Measurements from ENCODE around the gene TKT. TPM values are rescaled to one million over a fixed set of nuclear protein-coding genes. Genes with fewer than 3 reads are reported as not detected.

The TKT gene
- total RNA-seq, 1 donor from 2014 or later = 306 TPM

DNA sequence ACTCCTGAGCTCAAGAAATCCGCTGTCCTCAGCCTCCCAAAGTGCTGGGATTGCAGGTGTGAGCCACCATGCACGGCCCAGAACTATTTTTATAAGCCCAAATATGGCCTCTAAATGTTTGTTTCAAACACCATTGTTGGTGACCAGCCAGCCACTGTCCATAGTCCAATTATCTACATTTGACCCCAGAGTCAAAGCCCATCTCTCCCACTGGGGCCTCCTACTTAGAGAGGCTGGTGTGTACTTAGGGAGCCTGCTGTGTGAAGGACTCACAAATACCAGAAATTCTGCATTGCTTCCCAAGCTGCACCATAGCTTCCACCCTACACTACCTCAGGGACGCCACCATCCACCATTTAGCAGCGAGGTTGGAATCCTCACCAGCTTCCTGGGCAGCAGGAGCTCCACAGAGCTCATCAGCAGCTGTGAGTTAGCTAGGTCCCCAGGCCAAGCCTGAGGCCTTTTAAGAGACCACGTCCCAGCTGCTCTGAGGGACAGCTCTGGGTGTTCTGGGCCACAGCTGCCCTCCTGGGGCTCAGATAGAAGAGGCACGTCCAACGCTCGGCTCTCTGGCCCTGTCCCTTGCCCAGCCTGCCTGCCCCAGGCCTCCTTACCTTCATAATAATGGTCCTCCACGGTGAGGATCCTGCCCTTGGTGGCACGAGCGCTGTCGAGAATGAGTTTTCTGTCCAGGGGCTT is 29.5 kb downstream of the TKT start:
- DNase-seq (ENCODE audit: extremely low read depth, low read depth, low spot score) = no peak

GRCh38 chr3:53225651-53226050 is 30.2 kb downstream of the TKT start:
- no peak for DNase-seq (ENCODE audit: extremely low read depth, low read depth, low spot score)

DNA sequence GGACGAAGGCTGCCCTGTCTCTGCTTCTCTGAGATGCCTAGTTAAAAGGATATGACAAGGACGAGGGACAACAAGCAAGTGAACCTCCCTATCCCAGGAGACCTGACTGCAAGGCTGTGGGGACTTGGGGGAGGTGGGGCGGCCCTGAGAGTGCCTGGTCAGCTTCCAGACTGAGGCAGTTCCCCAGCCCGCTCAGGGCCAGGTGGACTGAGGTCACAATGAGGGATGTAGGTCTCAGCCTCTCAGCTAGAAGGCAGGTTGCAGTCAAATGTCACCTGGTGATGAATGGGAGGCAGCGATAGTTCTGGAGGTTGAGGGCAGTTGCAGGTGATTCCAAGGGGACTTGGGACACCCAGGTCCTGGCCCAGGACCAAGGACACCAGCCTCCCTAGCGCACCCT is 30.6 kb downstream of the TKT start:
- no peak for DNase-seq (ENCODE audit: extremely low read depth, low read depth, low spot score)

DNA sequence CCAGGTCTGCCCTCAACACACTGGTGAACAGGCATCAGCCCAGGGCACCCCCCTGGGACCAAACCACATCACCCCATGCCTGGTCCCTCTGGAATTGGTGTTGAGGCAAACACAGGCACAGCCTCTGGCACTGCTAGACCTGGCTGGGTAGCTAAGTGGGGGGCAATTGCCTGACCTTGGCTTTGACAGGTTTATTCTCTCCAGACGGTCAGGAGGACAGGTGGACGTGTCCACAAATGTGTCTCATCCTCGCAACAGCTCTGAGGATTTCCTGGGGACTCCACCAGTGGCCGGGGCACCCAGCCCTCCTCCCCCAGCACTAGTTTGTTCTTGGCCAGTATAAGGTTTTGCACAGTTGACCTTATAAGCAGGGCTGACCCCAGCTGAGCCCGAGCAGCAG is 31.3 kb downstream of the TKT start:
- DNase-seq (ENCODE audit: extremely low read depth, low read depth, low spot score) = no peak

DNA sequence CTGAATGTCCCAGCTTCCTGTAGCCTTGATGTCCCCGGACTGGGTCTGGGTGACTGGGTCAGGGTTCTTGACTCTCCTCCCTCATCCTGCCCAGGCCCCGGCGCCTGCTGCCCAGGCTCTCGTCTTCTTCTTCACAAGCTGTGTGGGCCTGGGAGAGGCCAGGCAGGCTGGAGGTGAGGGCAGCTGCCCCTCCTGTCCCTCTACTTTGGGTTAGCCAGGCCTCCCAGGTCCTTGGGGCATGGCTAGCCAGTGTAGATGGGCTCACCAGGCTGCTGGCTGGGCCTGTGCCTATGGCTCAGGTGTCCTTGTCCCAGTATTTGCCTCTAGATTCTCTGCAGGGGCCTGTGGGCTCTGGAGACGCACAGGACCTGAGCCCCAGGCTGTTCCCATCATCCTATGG is 31.8 kb downstream of the TKT start:
- no peak for DNase-seq (ENCODE audit: extremely low read depth, low read depth, low spot score)

- no peak for DNase-seq (ENCODE audit: extremely low read depth, low read depth, low spot score)
These were observed 32.3 kb downstream of the TKT start for GRCh38 chr3:53223541-53223966.

DNA sequence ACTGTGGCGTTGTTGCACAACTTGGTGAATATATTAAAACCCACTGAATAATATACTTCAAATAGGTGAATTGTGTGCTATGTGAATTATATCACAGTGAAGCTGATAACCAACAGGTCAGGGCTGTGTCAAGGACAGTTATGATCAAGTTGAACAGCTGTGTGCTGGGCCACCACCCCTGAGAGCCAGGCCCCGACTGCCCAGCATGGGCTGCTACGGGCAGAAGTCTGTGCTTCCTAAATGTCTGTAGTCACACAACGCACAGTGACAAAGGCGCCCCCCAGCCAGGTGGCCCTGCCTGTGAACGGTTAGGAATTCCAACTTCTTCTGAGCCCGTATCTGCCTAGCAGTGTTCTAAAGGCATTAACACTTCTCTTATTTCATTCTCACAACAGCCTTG is 32.8 kb downstream of the TKT start:
- DNase-seq (ENCODE audit: extremely low read depth, low read depth, low spot score) = no peak

DNA sequence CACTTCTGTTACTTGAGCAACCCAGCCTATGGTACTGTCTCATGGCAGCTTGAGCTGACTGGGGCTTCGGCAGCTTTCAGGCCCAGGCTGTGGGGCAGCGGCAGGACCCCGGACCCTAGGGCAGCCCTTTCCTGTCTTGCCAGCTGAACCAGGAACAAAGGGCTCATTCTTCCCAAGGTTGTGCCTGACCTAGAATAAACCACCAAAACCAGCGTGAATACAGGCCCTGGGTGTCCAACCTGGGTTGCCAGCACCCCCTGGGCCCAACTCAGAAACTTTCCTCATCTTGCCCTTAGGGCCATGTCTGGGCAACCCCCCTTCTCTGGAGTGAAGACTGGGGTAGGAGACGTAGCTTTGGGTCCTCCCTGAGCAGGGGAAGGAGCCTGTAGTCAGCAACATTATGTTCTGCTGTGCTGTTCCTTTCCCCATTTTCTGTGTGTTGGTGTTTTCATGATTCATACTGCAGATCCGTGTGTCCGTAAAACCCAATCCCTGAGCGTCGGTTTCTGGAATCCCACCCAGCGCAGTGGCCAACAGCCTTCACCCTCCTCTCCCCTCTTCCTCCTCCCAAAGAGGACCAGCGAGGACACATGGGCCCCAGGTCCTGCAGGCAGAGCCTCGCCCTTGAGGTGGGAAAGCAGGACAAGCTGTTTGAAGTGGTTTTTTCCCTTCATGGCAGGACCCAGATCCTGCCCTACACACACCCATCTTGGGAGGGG is 33.5 kb downstream of the TKT start:
- no peak for DNase-seq (ENCODE audit: extremely low read depth, low read depth, low spot score)

- DNase-seq (ENCODE audit: extremely low read depth, low read depth, low spot score) = no peak
These were observed 34.0 kb downstream of the TKT start for GRCh38 chr3:53221827-53222182.

DNA sequence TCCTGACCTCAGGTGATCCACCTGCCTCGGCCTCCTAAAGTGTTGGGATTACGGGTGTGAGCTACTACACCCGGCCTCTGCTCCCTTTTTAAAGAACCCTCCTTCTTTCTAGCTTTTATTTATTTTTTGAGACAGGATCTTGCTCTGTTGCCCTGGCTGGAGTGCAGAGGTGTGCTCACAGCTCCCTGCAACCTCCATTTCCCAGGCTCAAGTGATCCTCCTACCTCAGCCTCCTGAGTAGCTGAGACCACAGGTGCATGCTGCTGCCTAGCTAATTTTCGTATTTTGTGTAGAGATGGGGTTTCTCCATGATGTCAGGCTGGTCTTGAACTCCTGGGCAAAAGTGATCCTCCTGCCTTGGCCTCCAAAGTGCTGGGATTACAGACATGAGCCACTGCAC is 34.5 kb downstream of the TKT start:
- DNase-seq (ENCODE audit: extremely low read depth, low read depth, low spot score) = no peak

DNA sequence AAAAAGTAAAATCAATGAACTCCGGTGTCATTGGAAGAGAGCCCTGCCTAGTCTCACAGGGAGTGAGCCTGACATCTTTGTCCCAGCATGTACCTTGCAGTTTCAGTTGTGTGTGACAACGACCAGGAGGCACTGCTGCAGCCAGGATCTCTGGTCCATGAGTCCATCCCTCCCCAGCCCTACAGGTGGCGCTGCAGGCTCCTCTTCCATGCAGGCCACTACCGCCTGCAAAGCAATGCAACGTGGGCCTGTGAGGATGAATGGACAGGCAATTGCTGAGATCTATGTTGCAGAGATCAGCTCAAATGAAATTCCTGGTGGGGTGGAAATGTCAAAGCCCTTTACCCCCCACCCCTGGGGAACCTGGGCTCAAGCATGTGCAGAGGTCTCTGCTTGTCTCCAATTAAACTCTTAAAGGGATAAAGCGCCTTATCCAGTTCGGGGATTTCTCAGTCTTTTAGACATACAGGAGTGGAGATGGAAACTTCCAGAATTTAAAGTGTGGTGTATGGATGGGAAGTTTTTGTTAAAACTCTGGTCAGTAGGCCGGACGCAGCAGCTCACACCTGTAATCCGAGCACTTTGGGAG is 35.8 kb downstream of the TKT start:
- no peak for DNase-seq (ENCODE audit: extremely low read depth, low read depth, low spot score)

GRCh38 chr3:53218131-53218530 is 37.7 kb downstream of the TKT start:
- DNase-seq (ENCODE audit: extremely low read depth, low read depth, low spot score) = no peak

DNA sequence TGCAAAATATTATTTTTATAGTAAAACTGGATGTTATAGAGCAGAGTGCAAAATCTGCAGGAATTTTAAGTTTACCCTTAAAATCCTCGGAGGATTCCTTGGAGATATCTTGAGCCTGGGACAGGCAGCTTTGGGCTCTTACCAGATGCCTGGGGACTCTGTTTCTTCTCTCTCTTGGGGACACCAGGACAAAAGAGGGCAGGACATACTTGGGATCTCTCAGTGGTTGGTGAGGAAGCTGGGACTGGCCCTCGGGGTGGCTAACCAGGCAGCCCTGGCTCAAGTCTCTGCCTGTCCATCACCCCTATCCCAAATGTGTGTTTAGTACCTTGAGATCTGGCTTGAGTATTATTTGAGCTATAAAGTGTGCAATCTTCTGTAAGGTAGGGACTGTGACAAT is 38.6 kb downstream of the TKT start:
- DNase-seq (ENCODE audit: extremely low read depth, low read depth, low spot score) = no peak

GRCh38 chr3:53216723-53217122 is 39.1 kb downstream of the TKT start:
- DNase-seq (ENCODE audit: extremely low read depth, low read depth, low spot score) = no peak

DNA sequence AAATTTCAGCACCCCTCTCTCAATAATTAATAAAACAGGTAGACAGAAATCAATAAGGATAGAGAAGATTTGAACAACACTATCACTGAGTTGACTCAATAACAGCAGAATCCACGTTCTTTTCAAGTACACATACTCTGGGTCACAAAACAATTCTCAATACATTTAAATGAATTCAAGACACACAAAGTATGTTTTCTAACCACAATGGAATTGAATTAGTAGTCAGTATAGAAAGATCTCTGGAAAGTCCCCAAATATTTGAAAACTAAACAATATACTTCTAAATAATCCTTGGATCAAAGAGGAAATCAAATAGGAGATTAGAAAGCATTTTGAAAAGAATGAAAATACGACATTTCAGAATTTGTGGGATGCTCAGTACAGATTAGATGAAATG is 40.0 kb downstream of the TKT start:
- no peak for DNase-seq (ENCODE audit: extremely low read depth, low read depth, low spot score)

- no peak for DNase-seq (ENCODE audit: extremely low read depth, low read depth, low spot score)
These were observed 42.5 kb downstream of the TKT start for GRCh38 chr3:53213276-53213675.

GRCh38 chr3:53211706-53212702 is 43.8 kb downstream of the TKT start:
- DNase-seq (ENCODE audit: extremely low read depth, low read depth, low spot score) = no peak

DNA sequence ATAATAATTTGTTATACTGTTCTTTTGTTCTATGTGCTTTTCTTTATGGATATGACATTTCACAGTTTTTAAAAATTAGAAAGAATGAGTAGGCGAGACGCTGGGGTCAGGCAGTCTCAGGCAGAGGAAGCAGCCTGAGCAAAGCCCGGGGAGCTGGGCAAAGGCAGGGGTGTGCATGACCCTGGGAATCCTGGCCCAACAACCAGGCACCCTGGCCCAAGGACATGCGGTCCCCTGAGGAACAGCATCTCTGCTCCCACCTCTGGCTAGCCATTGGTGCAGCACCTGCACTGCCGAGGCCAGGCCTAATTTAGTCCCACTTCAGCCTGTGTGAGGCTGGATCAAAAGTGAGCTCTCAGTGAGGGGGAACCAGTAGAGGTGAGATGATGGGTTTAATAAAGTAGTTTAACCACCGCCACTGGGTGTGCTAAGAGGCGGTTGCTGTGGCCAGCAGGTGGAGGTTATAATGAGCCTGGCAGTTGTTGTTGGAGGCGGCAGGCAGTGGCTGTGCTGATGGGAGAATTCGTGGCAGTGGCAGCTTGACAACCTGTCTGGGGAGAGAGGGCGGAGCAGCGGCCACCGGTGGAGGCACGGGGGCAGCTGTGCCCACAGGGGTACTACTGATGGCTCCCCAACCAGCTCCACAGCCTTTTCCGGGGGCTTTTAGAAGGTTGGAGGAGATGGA is 53.3 kb downstream of the TKT start:
- no peak for DNase-seq (ENCODE audit: extremely low read depth, low read depth, low spot score)

DNA sequence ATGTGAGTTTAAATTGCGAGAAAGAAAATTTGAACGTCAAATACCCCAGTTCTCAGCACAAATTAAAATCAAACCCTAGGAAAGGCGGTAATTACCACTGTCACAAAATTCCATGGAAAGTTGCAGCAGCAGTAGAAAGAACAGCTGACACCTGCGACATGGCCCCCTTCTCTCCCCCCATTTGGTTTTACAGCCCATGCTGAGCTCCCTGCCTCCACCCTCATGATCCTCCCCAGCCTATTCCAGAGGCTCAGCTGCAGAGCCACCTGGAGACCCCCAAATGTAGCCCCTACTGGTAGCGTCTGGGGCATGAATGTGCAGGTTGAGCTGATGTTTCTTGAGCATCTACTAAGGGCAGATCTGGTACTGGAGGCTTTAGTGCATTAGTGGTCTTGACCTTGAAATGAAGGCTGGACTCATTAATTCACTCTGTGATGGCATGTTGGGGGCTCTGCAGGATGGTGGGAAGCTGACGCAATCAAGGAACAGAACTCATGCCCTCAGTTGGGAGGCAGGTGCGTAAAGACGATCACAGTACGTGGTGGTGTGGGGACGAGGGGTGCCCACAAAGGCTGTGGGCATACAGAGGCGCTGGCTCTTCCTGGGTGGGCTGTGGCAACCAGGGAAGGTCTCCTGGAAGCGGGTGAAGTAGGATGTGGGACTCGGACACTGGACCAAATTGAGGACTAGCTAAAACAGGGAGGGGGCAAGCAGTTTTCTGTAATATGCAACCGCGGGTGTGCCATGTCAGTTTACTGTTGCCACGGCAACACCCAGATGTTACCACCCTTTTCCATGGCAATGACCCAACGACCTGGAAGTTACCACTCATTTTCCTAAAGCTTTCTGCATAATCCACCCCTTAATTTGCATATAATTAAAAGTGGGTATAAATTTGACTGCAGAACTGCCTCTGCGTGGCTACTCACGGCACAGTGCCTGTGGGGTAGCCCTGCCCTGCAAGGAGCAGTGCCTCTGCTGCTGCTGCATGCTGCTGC is 55.0 kb downstream of the TKT start:
- no peak for DNase-seq (ENCODE audit: extremely low read depth, low read depth, low spot score)
